HG03064 (cell line): ENCODE data around the gene GANC.
"Not testable (repeated sequence)": the region's sequence is repeated elsewhere in the genome, so short reads cannot be mapped to it uniquely, and the experiment has no call there.

Source experiments
- ATAC-seq: cut with Tn5 transposase; IDR thresholded peaks from one replicate; pipeline ENCODE4 v1.9.1; 2021; ENCODE audit warnings: low read depth; ENCODE audit not compliant: unreplicated experiment

GANC gene

GRCh38 chr15:42272939-42273899, at the start of gene GANC, which contains the start of gene TMEM87A:
Gene GANC, plus strand, starts transcription at chr15:42273201. Its CDS starts 1,281 bp downstream, at chr15:42274482.
Gene TMEM87A, minus strand, starts transcription at chr15:42273433. Its CDS starts 35 bp downstream, at chr15:42273398.
- peak; percentile 68 for ATAC-seq

GRCh38 chr15:42226648-42227047, 46.4 kb upstream of the GANC start:
- ATAC-seq = no peak

GRCh38 chr15:42228036-42228435, 45.0 kb upstream of the GANC start:
- ATAC-seq = no peak

GRCh38 chr15:42228981-42229380, 44.0 kb upstream of the GANC start:
- not testable (repeated sequence) for ATAC-seq

- ATAC-seq = no peak
Observed at GRCh38 chr15:42231088-42231487, 41.9 kb upstream of the GANC start.

- no peak for ATAC-seq
Observed at GRCh38 chr15:42232606-42233005, 40.4 kb upstream of the GANC start.

GRCh38 chr15:42233107-42233506, 39.9 kb upstream of the GANC start:
- no peak for ATAC-seq

GRCh38 chr15:42239528-42240182, 33.3 kb upstream of the GANC start:
- no peak for ATAC-seq

DNA sequence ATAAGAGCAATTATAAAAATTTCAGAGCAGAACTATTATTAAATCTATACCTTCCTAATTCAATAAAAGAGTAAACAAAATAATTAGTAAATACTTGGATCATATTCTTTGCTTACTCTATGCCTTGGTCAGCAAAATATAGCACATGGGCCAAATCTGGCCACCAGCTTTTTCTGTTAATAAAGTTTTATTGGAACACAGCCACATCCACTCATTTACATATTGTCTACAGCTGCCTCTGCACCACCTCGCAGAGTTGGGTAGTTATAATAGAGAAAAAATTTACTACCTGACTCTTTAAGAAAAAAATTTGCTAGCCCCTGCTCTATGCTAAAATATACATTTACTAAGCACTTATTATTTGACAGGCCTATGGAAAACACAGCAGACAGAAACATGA, 32.2 kb upstream of the GANC start:
- no peak for ATAC-seq

- ATAC-seq = no peak
Observed at GRCh38 chr15:42253300-42253699, 19.7 kb upstream of the GANC start.

DNA sequence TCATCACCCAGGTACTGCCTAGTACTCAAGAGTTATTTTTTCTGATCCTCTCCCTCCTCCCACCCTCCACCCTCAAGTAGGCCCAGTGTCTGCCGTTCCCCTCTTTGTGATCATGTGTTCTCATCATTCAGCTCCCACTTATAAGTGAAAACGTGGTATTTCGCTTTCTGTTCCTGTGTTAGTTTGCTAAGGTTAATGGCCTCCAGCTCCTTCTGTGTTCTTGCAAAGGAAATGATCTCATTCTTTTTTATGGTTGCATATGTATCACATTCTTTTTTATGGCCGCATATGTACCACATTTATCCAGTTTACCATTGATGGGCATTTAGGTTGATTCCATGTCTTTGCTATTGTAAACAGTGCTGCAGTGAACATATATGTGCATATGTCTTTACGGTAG, 8.2 kb upstream of the GANC start:
- ATAC-seq = no peak

- ATAC-seq = no peak
Observed at GRCh38 chr15:42267286-42267685, 5.7 kb upstream of the GANC start.

- no peak for ATAC-seq
Observed at GRCh38 chr15:42270551-42270950, 2.5 kb upstream of the GANC start.

DNA sequence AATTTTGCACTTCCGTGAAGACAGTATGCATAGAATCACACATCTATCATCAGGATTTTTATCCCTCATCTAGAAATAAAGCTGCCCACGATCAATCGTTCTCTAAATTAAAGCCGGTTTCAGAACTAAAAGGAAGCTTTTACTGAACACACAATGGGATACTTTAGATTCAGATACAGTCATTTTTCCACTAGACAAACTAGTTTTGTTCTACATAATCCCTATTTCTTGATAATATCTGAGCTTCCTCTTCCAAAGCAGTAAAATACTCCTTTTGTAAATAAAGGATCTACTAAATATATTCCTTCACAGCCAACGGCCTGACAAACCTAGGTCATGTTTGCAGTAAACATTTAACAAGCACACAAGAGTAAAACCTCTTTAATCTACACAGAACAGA, 2.0 kb upstream of the GANC start:
- no peak for ATAC-seq

DNA sequence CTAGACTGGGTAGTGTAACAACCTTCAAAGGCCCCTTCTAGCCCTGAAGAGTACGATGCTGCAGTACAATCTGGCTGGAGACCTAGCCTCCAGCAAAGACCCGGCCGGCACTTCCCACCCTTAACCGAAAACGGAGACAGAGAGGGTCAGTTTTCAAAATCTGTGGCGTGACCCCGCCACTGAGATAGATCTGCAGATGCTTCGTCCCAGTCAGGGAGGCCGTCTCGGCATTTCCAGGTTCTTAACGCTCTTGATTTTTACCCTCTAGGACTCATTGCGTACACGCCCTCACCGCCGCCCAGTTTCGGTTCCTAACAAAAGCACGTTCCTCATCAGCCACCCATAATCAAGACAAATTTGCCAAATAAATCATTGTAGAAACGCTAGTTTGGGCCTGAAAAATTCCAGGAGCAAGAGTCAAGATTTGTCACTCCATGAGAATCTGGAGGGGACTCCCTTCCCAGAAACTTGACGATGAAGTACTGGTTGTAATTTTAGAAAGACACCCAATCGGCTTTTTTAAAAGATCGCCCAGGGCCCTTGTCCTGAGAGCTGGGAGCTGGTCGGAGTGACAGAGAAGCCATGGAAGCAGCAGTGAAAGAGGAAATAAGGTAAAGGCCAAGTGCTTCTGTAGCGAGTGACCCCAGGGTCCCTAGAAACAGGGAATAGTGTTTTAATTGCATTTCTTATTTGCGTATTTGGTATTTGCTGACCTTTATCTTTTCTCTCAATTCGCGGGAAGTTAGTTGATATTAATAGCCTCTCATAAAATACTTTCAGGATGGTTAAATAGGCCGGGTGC, 1.1 kb downstream of the GANC start:
- peak; percentile 21 for ATAC-seq

GRCh38 chr15:42274702-42274989, 1.6 kb downstream of the GANC start:
- ATAC-seq = no peak

GRCh38 chr15:42275780-42276391, 2.9 kb downstream of the GANC start:
- ATAC-seq = no peak

DNA sequence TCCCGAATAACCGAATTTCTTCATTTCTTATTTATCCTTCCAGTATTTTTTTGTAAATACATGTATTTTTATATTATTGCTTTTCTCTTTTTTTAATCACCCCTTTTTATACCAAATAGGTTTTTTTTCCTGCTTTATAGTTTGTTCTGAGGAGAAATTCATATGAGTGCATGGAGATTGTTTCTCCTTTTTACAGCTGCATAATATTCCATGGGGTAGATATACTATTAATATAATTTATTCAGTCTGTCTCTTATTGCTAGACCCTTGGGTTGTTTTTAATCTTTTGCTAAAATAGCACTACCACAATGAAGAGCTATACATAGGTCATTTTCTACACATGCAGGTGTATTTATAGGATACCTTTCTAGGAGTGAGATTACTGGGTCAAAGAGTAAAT, 3.8 kb downstream of the GANC start:
- no peak for ATAC-seq

DNA sequence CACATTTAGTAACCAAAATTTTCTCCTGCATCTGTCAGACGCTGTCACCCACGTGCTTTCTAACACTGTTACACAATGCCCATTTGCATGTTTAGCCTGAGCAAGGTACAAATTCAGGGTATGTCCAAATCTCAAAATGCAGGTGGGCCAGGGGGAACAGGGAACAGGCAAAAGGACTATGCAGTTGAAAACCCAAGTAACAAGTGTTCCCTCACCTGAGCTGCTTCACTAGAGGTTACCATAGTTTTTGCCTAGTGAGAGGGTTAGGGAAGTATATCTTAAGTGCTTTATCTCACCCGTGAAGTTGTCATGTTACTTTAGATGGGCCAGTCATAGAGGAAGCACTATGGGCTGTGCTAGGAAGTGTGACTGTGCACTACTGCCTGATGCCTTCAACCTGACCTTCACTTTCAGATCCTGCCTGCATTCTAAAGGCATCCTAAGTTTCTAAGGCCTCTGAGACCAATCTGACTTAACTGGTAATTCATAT, 6.3 kb downstream of the GANC start:
- no peak for ATAC-seq

- ATAC-seq = no peak
Observed at GRCh38 chr15:42282344-42282743, 9.3 kb downstream of the GANC start.
